Mucosa of descending colon (tissue), 3 donors: ENCODE results near the gene SORCS2. TPM values are rescaled to one million over a fixed set of nuclear protein-coding genes. Genes with fewer than 3 reads are reported as not detected.
"Not testable (repeated sequence)": the region's sequence is repeated elsewhere in the genome, so short reads cannot be mapped to it uniquely, and the experiment has no call there.

ENCODE experiments used
- ATAC-seq: fragments of 200-7000 bp; cut with Tn5 transposase; one replicate; pipeline ENCODE4 v1.9.1; 2020; ENCODE audit warnings: mild to moderate bottlenecking, moderate library complexity
- DNase-seq, 3 donors: peaks; one replicate each; pipeline ENCODE4 v3.0.0-alpha.2; 2020
- H3K36me3 ChIP-seq: fragments of 200-600 bp; one replicate; pipeline ENCODE4 v1.8.0; 2021; ENCODE audit warnings: low read depth, mild to moderate bottlenecking
- H3K4me1 ChIP-seq: fragments of 200-600 bp; one replicate; pipeline ENCODE4 v1.8.0; 2021; ENCODE audit warnings: low read depth, mild to moderate bottlenecking
- H3K4me3 ChIP-seq: fragments of 200-600 bp; one replicate; pipeline ENCODE4 v1.8.0; 2021; ENCODE audit warnings: mild to moderate bottlenecking
- H3K9me3 ChIP-seq: fragments of 200-600 bp; one replicate; pipeline ENCODE4 v1.8.0; 2021; ENCODE audit warnings: mild to moderate bottlenecking
- CTCF ChIP-seq: fragments of 200-600 bp; IDR thresholded peaks from one replicate; pipeline ENCODE4 v1.8.0; 2022; ENCODE audit warnings: antibody characterized with exemption, mild to moderate bottlenecking
- intact Hi-C, 2 donors: fragments of 100-400 bp; cut with DNase I in 1 of 2; cut with micrococcal nuclease in 1 of 2; formaldehyde crosslinking; loops; one replicate each; pipeline versions ENCODE4 v1.11.0 to v1.11.1; 2022; cut with DNase I, micrococcal nuclease
- total RNA-seq, 3 donors: library from RNA; stranded (reverse); fragmentation: NEBNext Ultra II Directional in 2 of 3; extraction: Animal tissue kit (Norgen Biotek cat#: 25700) in 2 of 3; gene quantifications; one replicate each; pipeline versions ENCODE4 v1.2.1 to v1.2.4, GENCODE V29; 2021 to 2023
- donor health status: DM: no; HTN: no; CAD: no; lungs with moderate emphysema.
- donor health status: DM: no; HTN: no; CAD: no.
- donor health status: DM: no; HTN: yes; CAD: no.

The SORCS2 gene
- total RNA-seq, 3 donors from 2014 or later: 0.20 to 3.1 (median 1.5) TPM

DNA sequence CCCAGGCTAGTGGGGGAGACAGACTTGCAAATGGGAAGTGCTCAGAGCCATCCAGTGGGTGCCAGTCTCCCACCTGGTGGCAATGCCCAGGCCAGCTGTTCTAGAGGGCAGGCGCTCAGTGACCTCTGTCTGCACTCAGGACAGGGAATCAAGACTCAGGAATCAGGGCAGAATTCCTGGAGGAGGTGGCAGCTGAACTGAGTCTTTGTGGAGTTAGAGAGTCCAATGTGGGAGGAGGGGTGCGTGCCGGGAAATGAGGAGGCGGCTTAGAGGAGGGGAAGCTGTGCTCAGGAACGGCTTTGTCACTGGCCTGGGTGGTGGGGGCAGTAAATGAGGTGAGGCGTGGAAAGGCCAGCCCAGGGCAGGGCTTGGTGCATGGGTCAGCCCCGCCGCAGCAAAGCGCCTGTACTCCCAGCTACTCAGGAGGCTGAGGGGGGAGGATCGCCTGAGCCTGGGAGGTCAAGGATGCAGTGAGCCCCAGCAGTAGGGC is 31.3 kb upstream of the SORCS2 start:
- H3K4me1 ChIP-seq: peaks cover 7% of the 10 kb centered on the region
- no peaks in the 10 kb centered on the region for H3K9me3 ChIP-seq
- intact Hi-C loops: no loop called here
- DNase-seq (no peak), ATAC-seq (peak; percentile 36)
- no peaks in the 10 kb centered on the region for H3K36me3 ChIP-seq
- TF ChIP-seq CTCF: no peak
- no peak overlapping the region for H3K4me3 ChIP-seq

DNA sequence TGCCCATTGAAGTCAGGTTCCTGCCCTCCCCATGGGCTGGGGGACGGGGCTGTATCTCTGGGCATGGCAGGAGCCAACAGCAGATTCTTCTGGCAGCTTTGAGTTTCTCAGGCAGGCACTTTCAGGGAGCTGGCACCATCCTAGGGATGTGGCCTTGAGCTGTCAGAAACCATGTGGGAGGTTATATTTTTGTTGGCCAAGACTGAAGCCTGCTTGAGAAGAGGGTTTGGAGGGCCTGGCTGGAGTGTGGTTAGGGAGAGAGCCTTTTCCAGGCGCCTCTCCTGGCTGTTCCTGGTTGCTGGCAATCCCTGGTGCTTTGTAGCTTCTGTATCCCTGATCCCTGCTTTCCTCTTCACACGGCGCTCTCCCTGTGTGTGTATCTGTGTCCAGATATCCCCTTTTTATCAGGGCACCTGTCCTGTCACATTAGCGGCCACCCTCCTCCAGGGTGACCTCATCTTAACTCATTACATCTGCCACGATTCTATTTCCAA is 30.6 kb upstream of the SORCS2 start:
- H3K4me3 ChIP-seq: no peak overlapping the region
- no peaks in the 10 kb centered on the region for H3K9me3 ChIP-seq
- no peak for TF ChIP-seq CTCF
- no peaks in the 10 kb centered on the region for H3K36me3 ChIP-seq
- DNase-seq (no peak), ATAC-seq (no peak)
- peaks cover 7% of the 10 kb centered on the region for H3K4me1 ChIP-seq
- intact Hi-C loops: no loop called here

- ATAC-seq, intact Hi-C loops, DNase-seq, H3K4me1 ChIP-seq, H3K4me3 ChIP-seq, H3K36me3 ChIP-seq, H3K9me3 ChIP-seq: not testable (repeated sequence)
Measured at GRCh38 chr4:7165056-7165873, 27.1 kb upstream of the SORCS2 start.

DNA sequence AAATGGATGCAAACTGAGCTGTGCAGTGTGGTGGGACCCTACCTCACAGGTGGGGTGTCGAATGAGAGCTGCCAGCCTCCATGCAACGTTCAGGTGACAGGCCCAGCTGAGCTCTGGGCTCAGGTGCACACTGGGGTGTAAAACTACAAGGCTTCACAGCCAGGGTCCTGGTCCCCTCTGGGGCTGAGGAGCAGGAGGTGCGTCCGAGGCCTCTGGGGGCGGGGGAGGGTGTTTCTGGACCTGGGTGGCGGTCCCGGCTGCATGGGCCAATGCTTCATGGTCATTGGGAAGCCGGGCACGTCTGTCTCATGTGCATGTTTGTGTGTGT is 26.5 kb upstream of the SORCS2 start:
- DNase-seq: no peak
- Histone ChIP-seq H3K4me1 (peaks cover 3% of the 10 kb centered on the region), H3K36me3 (no peaks in the 10 kb centered on the region), H3K4me3 (no peak overlapping the region), H3K9me3 (no peaks in the 10 kb centered on the region)
- no peak for TF ChIP-seq CTCF
- ATAC-seq: no peak
- intact Hi-C loops: no loop called here

- intact Hi-C loops: no loop called here
- Histone ChIP-seq H3K4me1 (peaks cover 3% of the 10 kb centered on the region), H3K4me3 (no peak overlapping the region), H3K36me3 (no peaks in the 10 kb centered on the region), H3K9me3 (no peaks in the 10 kb centered on the region)
- TF ChIP-seq CTCF: no peak
- no peak for ATAC-seq
- DNase-seq: no peak
Measured at GRCh38 chr4:7166237-7166636, 26.1 kb upstream of the SORCS2 start.

DNA sequence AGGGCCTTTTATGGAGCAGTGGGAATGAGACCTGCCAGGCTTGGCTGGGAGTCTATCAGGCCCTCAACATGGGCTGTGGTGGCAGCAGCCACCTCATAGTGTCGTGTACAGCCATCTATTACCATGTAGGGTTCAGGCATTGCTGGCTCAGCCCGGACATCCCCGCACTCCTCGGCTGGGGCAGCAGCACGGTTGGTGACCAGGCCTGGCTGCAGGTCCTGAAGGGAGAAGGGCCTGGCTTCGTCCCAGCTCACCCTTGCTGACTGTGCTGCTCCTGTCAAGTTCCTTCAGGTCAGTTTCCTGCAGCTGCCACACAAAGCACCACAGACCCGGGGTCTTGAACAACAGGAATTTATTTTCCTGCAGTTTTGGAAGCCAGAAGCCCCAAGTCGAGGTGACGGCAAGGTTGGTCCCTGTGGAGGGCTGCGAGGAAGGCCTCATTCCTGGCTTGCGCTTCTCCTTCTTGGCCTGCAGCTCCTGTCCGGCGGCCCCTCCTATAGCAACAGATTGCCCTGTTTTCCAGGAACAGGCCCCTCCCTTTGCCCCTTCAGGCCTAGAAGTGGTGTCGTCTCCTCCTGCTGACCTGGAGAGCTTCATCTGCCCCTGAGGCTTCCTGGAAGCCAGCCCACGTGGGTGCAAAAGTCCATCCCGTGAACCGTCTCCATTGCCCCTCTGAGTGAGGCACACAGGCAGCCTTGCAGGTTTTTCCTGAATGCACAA is 25.2 kb upstream of the SORCS2 start:
- no peak for TF ChIP-seq CTCF
- Histone ChIP-seq H3K36me3 (no peaks in the 10 kb centered on the region), H3K9me3 (no peaks in the 10 kb centered on the region), H3K4me1 (peaks cover 3% of the 10 kb centered on the region), H3K4me3 (no peak overlapping the region)
- peak; percentile 61 for ATAC-seq
- peak in 2 of 3 donors; percentile 40 to 54 for DNase-seq
- intact Hi-C loops: no loop called here
